H1 (cell line): ENCODE results near the gene TEN1. TPM values are rescaled to one million over a fixed set of nuclear protein-coding genes. Genes with fewer than 3 reads are reported as not detected.

Experiments
- ASH2L ChIP-seq: fragments of 200-600, 300-600 bp; sonication (generic); IDR thresholded peaks from one replicate; pipeline ENCODE4 v1.7.1; 2017; ENCODE audit warnings: low read length
- CBX5 ChIP-seq: fragments of 300-800, 300-1000 bp; sonication (generic); IDR thresholded peaks from 2 replicates; pipeline ENCODE4 v1.7.1; 2016; ENCODE audit warnings: antibody characterized with exemption, low read length, low read depth
- CBX8 ChIP-seq: fragments of 300-800, 300-1000 bp; sonication (generic); IDR thresholded peaks from 2 replicates; pipeline ENCODE4 v1.7.1; 2016; ENCODE audit warnings: low read depth, low read length, borderline replicate concordance
- CHD7 ChIP-seq: fragments of 300-600 bp; sonication (generic); IDR thresholded peaks from 2 replicates; pipeline ENCODE4 v1.7.1; 2012; ENCODE audit warnings: low read length, moderate library complexity, mild to moderate bottlenecking, inconsistent platforms; ENCODE audit not compliant: insufficient replicate concordance
- CTBP2 ChIP-seq: IDR thresholded peaks from 2 replicates; pipeline ENCODE4 v1.7.0; 2011; ENCODE audit warnings: borderline replicate concordance, mild to moderate bottlenecking, moderate library complexity, mixed read lengths, low read length; ENCODE audit not compliant: insufficient read depth, insufficient read length
- GTF2F1 ChIP-seq: IDR thresholded peaks from 2 replicates; pipeline ENCODE4 v1.6.1; 2012; ENCODE audit warnings: low read depth, low read length, improper control_type of control experiment, borderline replicate concordance
- MAFK ChIP-seq: IDR thresholded peaks from 2 replicates; pipeline ENCODE4 v1.6.1; 2012; ENCODE audit warnings: low read depth, mild to moderate bottlenecking, improper control_type of control experiment, low read length
- PHF8 ChIP-seq: fragments of 200-600 bp; sonication (generic); conservative IDR thresholded peaks from 2 replicates; pipeline ENCODE4 v1.7.1; 2012; ENCODE audit warnings: low read depth, mild to moderate bottlenecking, inconsistent platforms, low read length, moderate library complexity
- RFX5 ChIP-seq: IDR thresholded peaks from 2 replicates; pipeline ENCODE4 v1.6.1; 2011; ENCODE audit warnings: low read depth, low read length, improper control_type of control experiment, borderline replicate concordance
- RXRA ChIP-seq: IDR thresholded peaks from 2 replicates; pipeline ENCODE4 v1.6.1; 2011; ENCODE audit warnings: low read depth, mild to moderate bottlenecking, low read length, moderate library complexity; ENCODE audit not compliant: insufficient read depth
- SP1 ChIP-seq: IDR thresholded peaks from 2 replicates; pipeline ENCODE4 v1.6.1; 2011; ENCODE audit warnings: low read depth, low read length
- polyA plus RNA-seq, 7 experiments: library from polyadenylated mRNA; depleted of rRNA in 3 of 7; stranded (reverse) in 5 of 7; unstranded in 2 of 7; fragments of >200 nt in 5 of 7; fragments of 200-250 nt in 2 of 7; gene quantifications; 1 replicate in 5 of 7; 2 replicates in 1 of 7; 4 replicates in 1 of 7; pipeline versions ENCODE4 v1.2.1 to v1.2.3, GENCODE V29; 2011 to 2013; ENCODE audit warnings: missing spikeins in 2 of 7, mixed read lengths in 2 of 7
- total RNA-seq: library from RNA; stranded (reverse); fragmentation: NEBNext Ultra II Directional; extraction: Animal tissue kit (Norgen Biotek cat#: 25700); gene quantifications from 2 replicates; pipeline ENCODE4 v1.2.1, GENCODE V29; 2021

The TEN1 gene
- total and polyA plus RNA-seq, 2 of the 8 experiments (the other 6 are each of a cell fraction or from before 2014, with no cell fraction given), result 15.9 to 18.7 TPM

GRCh38 chr17:76009969-76010661 lies 31.1 kb downstream of the TEN1 start (continued):
- TF ChIP-seq CHD7 (no peak), SP1 (no peak), RXRA (no peak), CTBP2 (no peak), CBX5 (no peak), MAFK (no peak), CBX8 (no peak), RFX5 (no peak), GTF2F1 (no peak), PHF8 (no peak), ASH2L (no peak)
